ENCODE measurements around the gene CHRNA1. TPM values are rescaled to one million over a fixed set of nuclear protein-coding genes. Genes with fewer than 3 reads are reported as not detected.

Gene CHRNA1
- total and polyA plus RNA-seq, 4 donors, result not detected

GRCh38 chr2:174738841-174739240, 25.4 kb downstream of the CHRNA1 start:
- H3K36me3 ChIP-seq (ENCODE audit: control insufficient read depth in 4 of 4, insufficient read depth in 3 of 4, low read depth in 1 of 4, low read length in 3 of 4), result no peaks in the 10 kb centered on the region
- no peak for DNase-seq (ENCODE audit: low spot score)
- 80% methylated on average over 4 of the region's 4 CpGs for WGBS
- TF ChIP-seq MAX (IDR thresholded peaks at IDR 0.05), result no peak
- no peak overlapping the region for H3K9ac ChIP-seq (ENCODE audit: low read depth in 1 of 2, low read length in 2 of 2)
- H3K4me1 ChIP-seq (ENCODE audit: control insufficient read depth in 4 of 4, insufficient read depth in 4 of 4, low read length in 3 of 4), result no peaks in the 10 kb centered on the region
- no peaks in the 10 kb centered on the region for H3K9me3 ChIP-seq (ENCODE audit: control insufficient read depth in 4 of 4, low read length in 3 of 4)
- no peak overlapping the region for H3K27ac ChIP-seq (ENCODE audit: low read depth in 1 of 2, low read length in 2 of 2)
- H3K4me3 ChIP-seq (ENCODE audit: low read depth in 1 of 3, low read length in 3 of 3), result no peak overlapping the region
- H3K27me3 ChIP-seq (ENCODE audit: control insufficient read depth in 4 of 4, insufficient read depth in 4 of 4, low read length in 3 of 4), result no peaks in the 10 kb centered on the region

GRCh38 chr2:174731546-174731945, 32.7 kb downstream of the CHRNA1 start:
- 88% methylated on average over 7 of the region's 7 CpGs for WGBS
- Histone ChIP-seq H3K9ac (ENCODE audit: low read depth in 1 of 2, low read length in 2 of 2) (no peak overlapping the region), H3K27me3 (ENCODE audit: control insufficient read depth in 4 of 4, insufficient read depth in 4 of 4, low read length in 3 of 4) (peaks cover 4 to 12% (median 7%) of the 10 kb centered on the region in 4 donors), H3K4me1 (ENCODE audit: control insufficient read depth in 4 of 4, insufficient read depth in 4 of 4, low read length in 3 of 4) (peaks cover 5 to 7% (median 6%) of the 10 kb centered on the region in 4 donors), H3K27ac (ENCODE audit: low read depth in 1 of 2, low read length in 2 of 2) (no peak overlapping the region), H3K9me3 (ENCODE audit: control insufficient read depth in 4 of 4, low read length in 3 of 4) (no peaks in the 10 kb centered on the region), H3K4me3 (ENCODE audit: low read depth in 1 of 3, low read length in 3 of 3) (no peak overlapping the region), H3K36me3 (ENCODE audit: control insufficient read depth in 4 of 4, insufficient read depth in 3 of 4, low read depth in 1 of 4, low read length in 3 of 4) (no peaks in the 10 kb centered on the region)
- no peak for DNase-seq (ENCODE audit: low spot score)
- TF ChIP-seq NR2F2 (IDR thresholded peaks at IDR 0.05), result no peak
- TF ChIP-seq CTCF (IDR thresholded peaks at IDR 0.05; ENCODE audit: low read depth, low read length, missing input control), result no peak
- no peak for TF ChIP-seq TAF1 (conservative IDR thresholded peaks at IDR 0.05)
- no peak for TF ChIP-seq HNF4G (IDR thresholded peaks at IDR 0.05)
- TF ChIP-seq RXRA (IDR thresholded peaks at IDR 0.05), result no peak
- no peak for TF ChIP-seq ZBTB33 (IDR thresholded peaks at IDR 0.05)
- no peak for TF ChIP-seq FOXA1 (IDR thresholded peaks at IDR 0.05)
- no peak for TF ChIP-seq FOXA2 (IDR thresholded peaks at IDR 0.05)
- TF ChIP-seq, protein P1, sequence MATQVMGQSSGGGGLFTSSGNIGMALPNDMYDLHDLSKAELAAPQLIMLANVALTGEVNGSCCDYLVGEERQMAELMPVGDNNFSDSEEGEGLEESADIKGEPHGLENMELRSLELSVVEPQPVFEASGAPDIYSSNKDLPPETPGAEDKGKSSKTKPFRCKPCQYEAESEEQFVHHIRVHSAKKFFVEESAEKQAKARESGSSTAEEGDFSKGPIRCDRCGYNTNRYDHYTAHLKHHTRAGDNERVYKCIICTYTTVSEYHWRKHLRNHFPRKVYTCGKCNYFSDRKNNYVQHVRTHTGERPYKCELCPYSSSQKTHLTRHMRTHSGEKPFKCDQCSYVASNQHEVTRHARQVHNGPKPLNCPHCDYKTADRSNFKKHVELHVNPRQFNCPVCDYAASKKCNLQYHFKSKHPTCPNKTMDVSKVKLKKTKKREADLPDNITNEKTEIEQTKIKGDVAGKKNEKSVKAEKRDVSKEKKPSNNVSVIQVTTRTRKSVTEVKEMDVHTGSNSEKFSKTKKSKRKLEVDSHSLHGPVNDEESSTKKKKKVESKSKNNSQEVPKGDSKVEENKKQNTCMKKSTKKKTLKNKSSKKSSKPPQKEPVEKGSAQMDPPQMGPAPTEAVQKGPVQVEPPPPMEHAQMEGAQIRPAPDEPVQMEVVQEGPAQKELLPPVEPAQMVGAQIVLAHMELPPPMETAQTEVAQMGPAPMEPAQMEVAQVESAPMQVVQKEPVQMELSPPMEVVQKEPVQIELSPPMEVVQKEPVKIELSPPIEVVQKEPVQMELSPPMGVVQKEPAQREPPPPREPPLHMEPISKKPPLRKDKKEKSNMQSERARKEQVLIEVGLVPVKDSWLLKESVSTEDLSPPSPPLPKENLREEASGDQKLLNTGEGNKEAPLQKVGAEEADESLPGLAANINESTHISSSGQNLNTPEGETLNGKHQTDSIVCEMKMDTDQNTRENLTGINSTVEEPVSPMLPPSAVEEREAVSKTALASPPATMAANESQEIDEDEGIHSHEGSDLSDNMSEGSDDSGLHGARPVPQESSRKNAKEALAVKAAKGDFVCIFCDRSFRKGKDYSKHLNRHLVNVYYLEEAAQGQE (IDR thresholded peaks at IDR 0.05), result no peak
- TF ChIP-seq GABPA (IDR thresholded peaks at IDR 0.05 in 1 of 2, conservative IDR thresholded peaks at IDR 0.05 in 1 of 2), result no peak
- TF ChIP-seq MAX (IDR thresholded peaks at IDR 0.05), result no peak
- no peak for TF ChIP-seq EGR1 (IDR thresholded peaks at IDR 0.05; ENCODE audit: low read depth in 2 of 2)
- TF ChIP-seq RAD21 (IDR thresholded peaks at IDR 0.05), result no peak
- no peak for TF ChIP-seq HNF4A (conservative IDR thresholded peaks at IDR 0.05)
- no peak for TF ChIP-seq JUND (IDR thresholded peaks at IDR 0.05)
- no peak for TF ChIP-seq YY1 (IDR thresholded peaks at IDR 0.05)
- no peak for TF ChIP-seq SP1 (IDR thresholded peaks at IDR 0.05)
- TF ChIP-seq, protein P2, sequence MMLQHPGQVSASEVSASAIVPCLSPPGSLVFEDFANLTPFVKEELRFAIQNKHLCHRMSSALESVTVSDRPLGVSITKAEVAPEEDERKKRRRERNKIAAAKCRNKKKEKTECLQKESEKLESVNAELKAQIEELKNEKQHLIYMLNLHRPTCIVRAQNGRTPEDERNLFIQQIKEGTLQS (IDR thresholded peaks at IDR 0.05), result no peak
